CD14-positive monocyte (primary cell): Measurements from ENCODE around the gene FOXP1. TPM values are rescaled to one million over a fixed set of nuclear protein-coding genes. Genes with fewer than 3 reads are reported as not detected.
A peak's percentile ranks its signal among the peaks of the same experiment; 100 is the strongest.

Experiments used
- DNase-seq, 3 donors: peaks; one replicate each; pipeline ENCODE4 v3.0.0-alpha.2; 2011 to 2022
- H2AFZ ChIP-seq: 2 replicates; pipeline ENCODE4 v1.6.0; 2012; ENCODE audit warnings: mild to moderate bottlenecking, low read depth, low read length, inconsistent platforms; ENCODE audit not compliant: insufficient read depth, poor library complexity, severe bottlenecking
- H3K27ac ChIP-seq, 2 donors: 1 replicate in 1 of 2; 2 replicates in 1 of 2; pipeline ENCODE4 v1.5.1; 2012 to 2013; ENCODE audit warnings: low read length in 2 of 2, control low read depth in 1 of 2, inconsistent platforms in 1 of 2, low read depth in 1 of 2, mild to moderate bottlenecking in 1 of 2
- H3K27me3 ChIP-seq, 2 donors: one replicate each; pipeline versions ENCODE4 v1.6.0 to v1.6.1; 2011 to 2013; ENCODE audit warnings: low read length in 2 of 2; ENCODE audit not compliant: control insufficient read depth in 2 of 2, insufficient read depth in 2 of 2
- H3K36me3 ChIP-seq, 2 donors: replicated peaks in 1 of 2; 1 replicate in 1 of 2; 2 replicates in 1 of 2; pipeline versions ENCODE4 v1.5.1 to v1.6.1; 2012 to 2013; ENCODE audit warnings: low read length in 2 of 2, control low read depth in 1 of 2, inconsistent platforms in 1 of 2, mild to moderate bottlenecking in 1 of 2; ENCODE audit not compliant: insufficient read depth in 2 of 2, control insufficient read depth in 1 of 2
- H3K4me1 ChIP-seq, 2 donors: 1 replicate in 1 of 2; 2 replicates in 1 of 2; pipeline versions ENCODE4 v1.5.1 to v1.6.1; 2012 to 2013; ENCODE audit warnings: low read length in 2 of 2, control low read depth in 1 of 2, inconsistent platforms in 1 of 2, mild to moderate bottlenecking in 1 of 2, moderate library complexity in 1 of 2; ENCODE audit not compliant: insufficient read depth in 2 of 2, control insufficient read depth in 1 of 2
- H3K4me2 ChIP-seq: replicated peaks from 2 replicates; pipeline ENCODE3; 2012; ENCODE audit warnings: low read length, moderate library complexity, mild to moderate bottlenecking; ENCODE audit not compliant: poor library complexity, severe bottlenecking; ENCODE audit errors: extremely low read depth
- H3K4me3 ChIP-seq, 3 experiments: fragments of 200-600 bp in 1 of 3; sonication (generic) in 1 of 3; replicated peaks in 1 of 3; 1 replicate in 2 of 3; 2 replicates in 1 of 3; pipeline ENCODE4 v1.5.1; 2011 to 2013; ENCODE audit warnings: low read length in 3 of 3, mild to moderate bottlenecking in 3 of 3, control low read depth in 2 of 3, low read depth in 2 of 3, inconsistent platforms in 1 of 3, moderate library complexity in 1 of 3
- H3K79me2 ChIP-seq: 2 replicates; pipeline ENCODE4 v1.6.0; 2012; ENCODE audit warnings: mild to moderate bottlenecking, control low read depth, inconsistent platforms, low read length, moderate library complexity; ENCODE audit not compliant: insufficient read depth
- H3K9ac ChIP-seq: 2 replicates; pipeline ENCODE4 v1.6.0; 2017; ENCODE audit warnings: low read length, mild to moderate bottlenecking; ENCODE audit not compliant: insufficient read depth, poor library complexity, severe bottlenecking
- H3K9me3 ChIP-seq, 2 donors: replicated peaks in 1 of 2; 1 replicate in 1 of 2; 2 replicates in 1 of 2; pipeline versions ENCODE4 v1.5.1 to v1.6.1; 2012 to 2013; ENCODE audit warnings: low read length in 2 of 2, control low read depth in 1 of 2; ENCODE audit not compliant: control insufficient read depth in 1 of 2, insufficient read depth in 1 of 2
- H4K20me1 ChIP-seq: 2 replicates; pipeline ENCODE4 v1.6.0; 2012; ENCODE audit warnings: mild to moderate bottlenecking, low read length, control low read depth, moderate library complexity; ENCODE audit not compliant: insufficient read depth
- H3K27ac Mint-ChIP-seq, 7 donors: one replicate each; pipeline ENCODE4 v1.8.0; 2020; ENCODE audit warnings: mild to moderate bottlenecking in 7 of 7, mixed read lengths in 7 of 7, moderate library complexity in 6 of 7, inconsistent platforms in 2 of 7
- H3K27me3 Mint-ChIP-seq, 3 donors: one replicate each; pipeline ENCODE4 v1.8.0; 2021 to 2022; ENCODE audit warnings: low read depth in 3 of 3, mild to moderate bottlenecking in 3 of 3, mixed read lengths in 3 of 3, moderate library complexity in 3 of 3, inconsistent platforms in 1 of 3
- H3K36me3 Mint-ChIP-seq, 2 donors: one replicate each; pipeline ENCODE4 v1.8.0; 2020; ENCODE audit warnings: mixed read lengths in 2 of 2, inconsistent platforms in 1 of 2, mild to moderate bottlenecking in 1 of 2
- H3K4me1 Mint-ChIP-seq: one replicate; pipeline ENCODE4 v1.8.0; 2020; ENCODE audit warnings: mild to moderate bottlenecking, mixed read lengths
- H3K4me3 Mint-ChIP-seq, 2 donors: one replicate each; pipeline ENCODE4 v1.8.0; 2020; ENCODE audit warnings: mild to moderate bottlenecking in 2 of 2, mixed read lengths in 2 of 2, moderate library complexity in 1 of 2
- H3K9me3 Mint-ChIP-seq, 7 donors: one replicate each; pipeline ENCODE4 v1.8.0; 2020 to 2022; ENCODE audit warnings: mixed read lengths in 7 of 7, mild to moderate bottlenecking in 6 of 7, moderate library complexity in 6 of 7, inconsistent platforms in 2 of 7
- WGBS: methylation state at CpG from one replicate; pipeline ENCODE4 v1.1.5; 2013; ENCODE audit warnings: missing lambda C conversion rate; ENCODE audit not compliant: insufficient coverage; 5-methylcytosine and 5-hydroxymethylcytosine counted together
- intact Hi-C, 2 donors: fragments of 100-400 bp; cut with micrococcal nuclease; formaldehyde crosslinking; loops; one replicate each; pipeline versions ENCODE4 v1.15.0 to v1.15.1; 2023
- polyA plus RNA-seq, 3 donors: library from polyadenylated mRNA; depleted of rRNA in 1 of 3; unstranded in 2 of 3; stranded (reverse) in 1 of 3; fragments of 300-500 nt in 2 of 3; fragments of >200 nt in 1 of 3; fragmentation: Illumina TruSeq in 2 of 3; gene quantifications; 1 replicate in 2 of 3; 2 replicates in 1 of 3; pipeline ENCODE4 v1.2.3, GENCODE V29; 2012 to 2021
- TF ChIP-seq, protein P1 (sequence below): fragments of 200-600 bp; IDR thresholded peaks from one replicate; pipeline ENCODE4 v1.8.0; 2022; ENCODE audit warnings: antibody characterized with exemption, mild to moderate bottlenecking

The FOXP1 gene
- polyA plus RNA-seq, 3 donors = 25.7 to 42.6 (median 27.8) TPM

DNA sequence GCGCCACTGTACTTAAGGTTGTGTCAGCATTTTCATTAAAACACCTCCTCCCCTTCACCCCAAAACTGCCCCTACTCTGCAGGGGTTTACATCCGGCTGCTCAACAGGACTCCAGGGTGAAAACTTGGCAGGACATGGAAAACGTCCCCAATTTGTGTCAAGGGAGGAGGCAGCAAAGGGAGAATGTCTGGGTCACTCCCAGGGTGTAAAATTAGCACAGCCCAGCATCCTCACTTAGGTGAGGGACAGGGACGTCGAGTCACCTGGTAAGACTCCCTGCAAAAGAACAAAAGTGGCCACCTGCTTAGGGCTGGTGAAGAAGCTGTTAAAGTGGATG is 532.3 kb downstream of the FOXP1 start:
- Histone ChIP-seq H2AFZ (no peak overlapping the region), H3K27me3 (no peaks in the 10 kb centered on the region), H3K9me3 (no peaks in the 10 kb centered on the region), H3K4me2 (no peak overlapping the region), H3K4me3 (no peak overlapping the region), H3K4me1 (no peaks in the 10 kb centered on the region), H3K27ac (no peak overlapping the region), H3K79me2 (peaks cover 1% of the 10 kb centered on the region), H3K9ac (no peak overlapping the region), H4K20me1 (peaks cover 66% of the 10 kb centered on the region), H3K36me3 (peaks cover 28 to 70% of the 10 kb centered on the region in 2 donors)
- no peak overlapping the region for H3K4me3 Mint-ChIP-seq
- H3K27ac Mint-ChIP-seq = peak overlapping the region in 1 of 7 donors; percentile 15
- H3K4me1 Mint-ChIP-seq = peaks cover 15% of the 10 kb centered on the region
- no peak for DNase-seq
- TF ChIP-seq, protein P1, sequence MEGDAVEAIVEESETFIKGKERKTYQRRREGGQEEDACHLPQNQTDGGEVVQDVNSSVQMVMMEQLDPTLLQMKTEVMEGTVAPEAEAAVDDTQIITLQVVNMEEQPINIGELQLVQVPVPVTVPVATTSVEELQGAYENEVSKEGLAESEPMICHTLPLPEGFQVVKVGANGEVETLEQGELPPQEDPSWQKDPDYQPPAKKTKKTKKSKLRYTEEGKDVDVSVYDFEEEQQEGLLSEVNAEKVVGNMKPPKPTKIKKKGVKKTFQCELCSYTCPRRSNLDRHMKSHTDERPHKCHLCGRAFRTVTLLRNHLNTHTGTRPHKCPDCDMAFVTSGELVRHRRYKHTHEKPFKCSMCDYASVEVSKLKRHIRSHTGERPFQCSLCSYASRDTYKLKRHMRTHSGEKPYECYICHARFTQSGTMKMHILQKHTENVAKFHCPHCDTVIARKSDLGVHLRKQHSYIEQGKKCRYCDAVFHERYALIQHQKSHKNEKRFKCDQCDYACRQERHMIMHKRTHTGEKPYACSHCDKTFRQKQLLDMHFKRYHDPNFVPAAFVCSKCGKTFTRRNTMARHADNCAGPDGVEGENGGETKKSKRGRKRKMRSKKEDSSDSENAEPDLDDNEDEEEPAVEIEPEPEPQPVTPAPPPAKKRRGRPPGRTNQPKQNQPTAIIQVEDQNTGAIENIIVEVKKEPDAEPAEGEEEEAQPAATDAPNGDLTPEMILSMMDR = no peak
- H3K9me3 Mint-ChIP-seq = no peaks in the 10 kb centered on the region
- intact Hi-C loops = no loop called here
- WGBS = 50% methylated on average over 2 of the region's 5 CpGs
- H3K36me3 Mint-ChIP-seq = peaks cover 64 to 65% of the 10 kb centered on the region in 2 donors
- peaks cover 0 to 2% (median 0%) of the 10 kb centered on the region in 3 donors for H3K27me3 Mint-ChIP-seq

DNA sequence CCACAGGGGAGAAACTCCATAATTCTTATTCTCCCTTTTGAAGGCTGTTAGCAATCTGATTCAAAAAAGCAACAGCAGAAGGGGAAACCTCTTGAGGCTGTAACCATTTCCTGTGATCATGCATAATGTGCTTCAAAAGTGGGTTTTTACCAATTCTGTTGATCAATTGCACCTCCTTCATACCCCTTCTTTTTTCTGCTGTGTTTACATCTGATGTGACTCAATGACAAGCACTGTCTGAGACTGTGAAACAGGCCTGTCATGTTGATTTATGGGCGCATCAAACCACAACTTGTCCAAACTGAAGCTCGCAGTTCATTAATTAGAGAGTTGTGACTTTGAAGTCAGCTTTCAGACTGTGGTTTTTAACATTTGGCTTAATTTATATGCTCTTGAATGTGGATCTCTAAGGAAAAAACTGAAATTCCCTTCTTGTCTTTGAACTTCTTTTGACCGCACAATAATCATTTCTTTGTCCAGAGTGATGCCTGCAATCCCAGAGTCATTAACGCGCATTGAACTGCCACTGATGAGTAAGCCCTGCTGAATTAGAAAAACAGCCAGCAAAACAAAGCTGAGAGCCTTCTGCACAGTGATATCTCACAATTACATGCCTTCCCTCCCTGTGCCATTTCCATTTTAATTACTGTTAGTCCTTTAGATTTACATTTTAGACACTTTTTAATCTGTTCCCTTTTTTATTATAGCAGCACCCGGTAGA is 532.8 kb downstream of the FOXP1 start:
- Histone ChIP-seq H3K27me3 (no peaks in the 10 kb centered on the region), H2AFZ (no peak overlapping the region), H3K4me3 (no peak overlapping the region), H3K4me1 (no peaks in the 10 kb centered on the region), H4K20me1 (peaks cover 66% of the 10 kb centered on the region), H3K9me3 (no peaks in the 10 kb centered on the region), H3K4me2 (no peak overlapping the region), H3K79me2 (no peaks in the 10 kb centered on the region), H3K9ac (no peak overlapping the region), H3K27ac (no peak overlapping the region), H3K36me3 (peaks cover 32 to 75% of the 10 kb centered on the region in 2 donors)
- 21% methylated on average over 3 of the region's 6 CpGs for WGBS
- H3K36me3 Mint-ChIP-seq = peaks cover 69 to 70% of the 10 kb centered on the region in 2 donors
- TF ChIP-seq, protein P1 = no peak
- peaks cover 0 to 2% (median 0%) of the 10 kb centered on the region in 3 donors for H3K27me3 Mint-ChIP-seq
- no peak overlapping the region for H3K4me3 Mint-ChIP-seq
- intact Hi-C loops = no loop called here
- H3K4me1 Mint-ChIP-seq = peaks cover 20% of the 10 kb centered on the region
- no peak for DNase-seq
- H3K27ac Mint-ChIP-seq = peak overlapping the region in 2 of 7 donors; percentile 15 to 31
- H3K9me3 Mint-ChIP-seq = no peaks in the 10 kb centered on the region
